NCI-H2196 (cell line): Measurements from ENCODE around the gene GTPBP3.

Source experiments
- DNase-seq: peaks from one replicate; lab custom pipeline; 2025; ENCODE audit not compliant: unreplicated experiment; lab: John Stamatoyannopoulos, UW

GTPBP3 gene

DNA sequence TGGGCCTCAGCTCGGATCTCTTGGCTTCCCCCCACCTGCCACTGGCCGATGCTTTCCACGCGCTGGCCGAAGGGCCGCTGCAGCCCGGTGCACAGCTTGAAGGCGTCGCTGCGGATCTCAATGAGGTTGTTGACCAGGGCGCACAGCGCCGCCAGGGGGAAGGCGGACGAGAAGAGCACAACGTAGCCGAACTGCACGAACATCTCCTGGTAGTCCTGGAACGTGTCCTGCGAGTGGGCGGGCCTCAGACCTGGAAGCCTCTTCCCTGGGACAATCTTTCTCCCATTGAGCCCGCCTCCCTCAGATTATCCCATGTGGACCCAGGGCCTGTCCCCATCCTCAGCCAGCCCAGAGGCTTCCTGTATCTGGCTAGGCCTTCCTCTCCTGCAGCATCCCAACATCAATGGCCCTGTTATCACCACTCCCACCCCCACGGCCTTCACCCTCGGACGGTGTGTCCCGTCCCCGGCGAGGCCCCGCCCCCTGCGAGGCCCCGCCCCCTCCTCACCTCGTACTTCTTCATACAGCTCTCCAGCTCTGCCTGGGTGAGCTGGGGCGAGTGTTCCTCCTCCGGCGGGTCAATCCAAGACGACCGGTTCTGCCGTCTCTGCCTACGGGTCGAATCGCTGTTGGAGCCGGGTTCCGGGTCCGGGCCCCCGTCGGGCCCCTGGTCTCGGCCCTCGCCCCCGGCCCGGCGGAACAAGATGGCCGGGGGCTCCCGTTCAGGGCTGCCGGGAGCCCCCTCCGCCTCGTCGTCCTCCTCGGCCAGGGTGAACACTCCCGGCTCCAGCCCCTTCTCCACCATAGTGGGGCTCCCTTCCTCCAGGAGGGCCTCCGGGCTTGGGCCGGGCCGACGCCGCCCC is 9.5 kb upstream of the GTPBP3 start:
- no peak for DNase-seq

GRCh38 chr19:17328517-17329365 is 8.6 kb upstream of the GTPBP3 start:
- DNase-seq, result no peak

DNA sequence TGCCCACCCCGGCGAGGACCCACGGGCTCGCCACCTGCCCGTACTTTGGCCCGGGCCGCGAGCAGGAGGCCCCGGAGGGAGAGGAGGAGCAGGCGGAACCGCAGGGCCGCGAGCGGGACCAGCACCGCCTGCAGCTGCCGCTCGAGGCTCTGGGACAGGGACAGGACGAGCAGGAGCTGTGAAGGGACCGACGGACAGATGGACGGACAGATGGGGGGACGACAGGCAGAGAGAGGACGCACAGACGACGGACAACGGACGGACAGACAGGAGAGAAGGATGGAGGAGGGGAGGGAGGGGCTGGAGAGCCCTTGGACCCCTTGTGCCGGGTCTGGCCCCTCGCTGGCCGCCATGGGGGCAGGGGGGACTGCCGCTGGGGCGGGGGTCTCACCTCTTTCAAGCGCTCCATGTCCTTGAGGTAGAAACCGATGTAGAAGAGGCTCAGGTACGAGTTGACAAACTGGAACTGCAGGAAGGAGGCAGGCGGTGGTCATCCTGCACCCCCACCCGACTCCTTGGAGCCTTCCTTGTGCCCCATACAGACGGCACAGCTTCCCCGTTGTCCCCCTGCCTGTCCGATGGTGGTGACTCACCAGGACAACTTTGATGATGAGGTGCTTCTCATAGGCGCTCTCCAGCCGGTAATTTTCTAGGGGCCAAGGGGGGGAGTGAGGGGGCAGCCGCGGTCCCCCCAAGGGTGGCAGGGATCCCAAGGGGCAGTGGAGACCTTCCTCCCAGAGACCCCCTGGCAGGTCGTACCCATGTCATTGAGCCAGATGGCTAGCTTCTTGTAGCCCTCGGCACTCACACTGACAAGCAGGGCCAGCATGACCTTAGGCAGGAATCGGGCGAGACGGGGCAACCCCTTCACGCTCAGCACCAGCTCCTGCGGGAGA is 7.7 kb upstream of the GTPBP3 start:
- no peak for DNase-seq

- DNase-seq, result no peak
Observed at GRCh38 chr19:17330262-17331044, 6.9 kb upstream of the GTPBP3 start.

GRCh38 chr19:17331045-17331558 is 6.3 kb upstream of the GTPBP3 start:
- peak; percentile 39 for DNase-seq

GRCh38 chr19:17332360-17332676 is 5.0 kb upstream of the GTPBP3 start:
- no peak for DNase-seq

DNA sequence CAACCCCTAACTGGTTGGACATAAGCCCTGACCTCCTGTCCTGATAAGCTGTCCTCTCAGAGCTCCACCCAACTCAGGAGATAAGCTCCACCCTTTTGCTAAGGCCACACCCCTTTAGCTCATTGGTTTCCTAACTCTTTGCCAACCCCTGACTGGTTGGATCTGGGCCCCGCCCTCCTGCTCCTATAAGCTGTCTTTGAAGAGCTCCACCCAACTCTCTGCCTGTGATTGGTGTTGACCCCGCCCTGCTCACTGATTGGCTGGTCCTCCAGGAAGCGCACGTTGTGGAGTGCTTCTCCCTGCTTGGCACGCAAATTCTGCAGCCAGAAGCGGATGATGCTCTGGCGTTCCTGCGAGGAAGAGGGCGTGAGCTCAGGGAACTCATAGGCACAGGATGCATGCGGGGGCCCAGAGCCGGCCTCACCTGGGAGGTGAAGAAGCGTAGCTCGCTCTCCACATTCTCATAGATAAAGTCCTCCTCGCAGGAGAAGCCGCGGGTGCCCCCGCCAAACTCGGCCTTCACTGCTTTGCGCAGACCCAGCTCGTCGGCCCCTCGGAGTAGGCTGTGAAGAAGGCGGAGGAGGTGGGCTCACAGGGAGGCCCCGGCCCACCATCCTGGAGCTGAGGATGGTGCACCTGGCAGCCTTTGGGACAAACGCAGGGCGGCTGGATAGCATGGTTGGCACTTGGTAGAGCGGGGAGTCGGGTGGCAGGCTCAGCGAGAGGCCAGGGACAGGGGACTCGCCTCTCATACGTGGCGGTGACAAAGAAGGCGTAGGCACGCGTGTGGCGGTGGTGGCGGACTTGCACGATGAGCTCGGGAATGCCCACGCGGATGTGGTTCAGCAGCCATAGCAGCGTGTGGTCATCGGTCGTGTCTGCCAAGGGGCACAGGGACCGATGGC is 4.4 kb upstream of the GTPBP3 start:
- peak; percentile 85 for DNase-seq

GRCh38 chr19:17333611-17334413 is 3.5 kb upstream of the GTPBP3 start:
- DNase-seq, result no peak

GRCh38 chr19:17334414-17335409 is 2.6 kb upstream of the GTPBP3 start, which contains the start of gene ANO8:
ANO8 (minus strand) TSS chr19:17334855; CDS start chr19:17334670, 185 bp downstream.
- peak; percentile 100 for DNase-seq

GRCh38 chr19:17335575-17335974 is 1.8 kb upstream of the GTPBP3 start:
- peak; percentile 23 for DNase-seq

DNA sequence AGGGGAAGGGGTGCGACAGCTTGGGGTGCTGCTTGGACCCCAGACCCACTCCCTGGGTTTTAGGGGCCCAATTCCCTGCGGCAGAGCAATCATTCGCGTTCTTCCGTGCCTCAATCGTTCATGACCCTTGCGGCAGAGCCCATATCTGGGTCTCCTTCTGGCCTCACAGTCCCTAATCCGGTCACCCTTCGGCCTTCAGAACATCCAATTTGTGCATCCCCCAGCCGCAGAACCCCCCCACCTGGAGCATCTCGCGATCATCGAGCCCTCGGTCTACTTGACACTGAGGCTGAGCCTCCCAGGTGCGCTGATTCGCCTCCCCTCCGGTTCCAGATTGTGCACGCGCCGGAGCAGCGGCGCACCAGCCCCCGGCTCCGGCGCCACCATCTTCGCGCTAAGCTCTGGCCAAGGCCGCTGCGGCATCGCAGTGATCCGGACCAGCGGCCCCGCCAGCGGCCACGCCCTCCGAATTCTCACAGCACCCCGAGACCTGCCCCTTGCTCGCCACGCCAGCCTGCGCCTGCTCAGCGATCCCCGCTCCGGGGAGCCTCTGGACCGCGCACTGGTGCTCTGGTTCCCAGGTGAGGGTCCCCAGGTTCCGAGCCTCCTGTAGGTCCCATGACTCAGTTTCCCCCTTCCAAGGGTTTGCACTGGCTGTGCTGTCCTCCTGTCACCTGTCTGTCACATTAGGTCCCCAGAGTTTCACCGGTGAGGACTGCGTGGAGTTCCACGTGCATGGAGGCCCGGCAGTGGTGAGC is 501 bp downstream of the GTPBP3 start:
- DNase-seq, result peak; percentile 32

- no peak for DNase-seq
Observed at GRCh38 chr19:17338433-17339078, 1.2 kb downstream of the GTPBP3 start.

GRCh38 chr19:17339088-17339741 is 1.9 kb downstream of the GTPBP3 start:
- DNase-seq, result peak; percentile 23

GRCh38 chr19:17340302-17340870 is 3.0 kb downstream of the GTPBP3 start:
- no peak for DNase-seq

- no peak for DNase-seq
Observed at GRCh38 chr19:17340871-17341357, 3.6 kb downstream of the GTPBP3 start.
